ENCODE results near the gene ZBTB16.
A peak's percentile ranks its signal among the peaks of the same experiment; 100 is the strongest.

ZBTB16 gene

DNA sequence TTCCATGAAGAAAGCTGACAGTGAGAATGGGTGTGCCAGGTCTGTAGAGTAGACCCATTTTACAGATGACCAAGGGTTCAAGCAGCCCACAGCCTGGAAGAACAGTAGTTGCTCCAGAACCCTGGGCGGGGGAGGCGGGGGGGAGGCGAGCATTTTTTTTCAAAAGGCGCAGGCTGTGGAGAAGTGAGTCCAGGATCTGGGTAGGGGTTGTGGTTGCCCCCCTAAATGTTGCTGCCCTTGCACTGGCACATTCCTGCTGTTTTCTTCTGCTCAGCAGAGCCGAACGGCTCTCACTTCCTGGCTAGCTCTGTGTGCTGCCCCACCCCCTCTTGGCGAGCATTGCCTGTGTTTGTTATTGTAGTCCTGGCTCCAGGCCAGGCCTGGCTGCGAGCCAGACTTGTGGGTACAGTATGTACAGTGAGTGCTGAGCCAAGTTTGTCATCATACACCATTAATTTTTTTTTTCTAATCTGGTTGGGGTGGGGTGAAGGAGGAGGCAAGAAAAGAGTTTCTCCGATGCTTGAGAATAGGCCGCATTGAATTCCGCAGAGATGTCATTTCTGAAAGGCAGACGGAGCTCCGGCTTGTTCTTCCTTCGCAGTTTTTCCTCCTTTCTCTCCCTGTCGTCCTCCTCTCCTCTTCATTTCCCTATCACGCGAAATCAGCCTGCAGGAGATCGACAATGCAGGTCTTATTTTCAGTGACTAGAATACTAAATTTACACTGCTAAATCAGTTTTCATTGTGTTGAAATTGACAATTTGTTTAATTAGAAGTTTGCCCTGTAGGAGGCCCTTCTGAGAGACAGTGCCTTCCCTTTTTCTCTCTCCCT is 100.5 kb downstream of the ZBTB16 start (continued):
- TF ChIP-seq ZNF114 (tag by site-specific recombination; IDR thresholded peaks at IDR 0.05), result no peak
- TF ChIP-seq, protein P1, sequence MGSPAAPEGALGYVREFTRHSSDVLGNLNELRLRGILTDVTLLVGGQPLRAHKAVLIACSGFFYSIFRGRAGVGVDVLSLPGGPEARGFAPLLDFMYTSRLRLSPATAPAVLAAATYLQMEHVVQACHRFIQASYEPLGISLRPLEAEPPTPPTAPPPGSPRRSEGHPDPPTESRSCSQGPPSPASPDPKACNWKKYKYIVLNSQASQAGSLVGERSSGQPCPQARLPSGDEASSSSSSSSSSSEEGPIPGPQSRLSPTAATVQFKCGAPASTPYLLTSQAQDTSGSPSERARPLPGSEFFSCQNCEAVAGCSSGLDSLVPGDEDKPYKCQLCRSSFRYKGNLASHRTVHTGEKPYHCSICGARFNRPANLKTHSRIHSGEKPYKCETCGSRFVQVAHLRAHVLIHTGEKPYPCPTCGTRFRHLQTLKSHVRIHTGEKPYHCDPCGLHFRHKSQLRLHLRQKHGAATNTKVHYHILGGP (tag by site-specific recombination; IDR thresholded peaks at IDR 0.05), result peak; percentile 66; the same call in 1 of the 2 replicates
- TF ChIP-seq, protein P2, sequence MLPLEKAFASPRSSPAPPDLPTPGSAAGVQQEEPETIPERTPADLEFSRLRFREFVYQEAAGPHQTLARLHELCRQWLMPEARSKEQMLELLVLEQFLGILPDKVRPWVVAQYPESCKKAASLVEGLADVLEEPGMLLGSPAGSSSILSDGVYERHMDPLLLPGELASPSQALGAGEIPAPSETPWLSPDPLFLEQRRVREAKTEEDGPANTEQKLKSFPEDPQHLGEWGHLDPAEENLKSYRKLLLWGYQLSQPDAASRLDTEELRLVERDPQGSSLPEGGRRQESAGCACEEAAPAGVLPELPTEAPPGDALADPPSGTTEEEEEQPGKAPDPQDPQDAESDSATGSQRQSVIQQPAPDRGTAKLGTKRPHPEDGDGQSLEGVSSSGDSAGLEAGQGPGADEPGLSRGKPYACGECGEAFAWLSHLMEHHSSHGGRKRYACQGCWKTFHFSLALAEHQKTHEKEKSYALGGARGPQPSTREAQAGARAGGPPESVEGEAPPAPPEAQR (tag by site-specific recombination; IDR thresholded peaks at IDR 0.05), result 0 out of 2 replicates have a peak, but pooled peaks have one; percentile 47
- TF ChIP-seq ZNF248 (tag by site-specific recombination; IDR thresholded peaks at IDR 0.05), result 0 out of 2 replicates have a peak, but pooled peaks have one; percentile 61
- TF ChIP-seq ZNF658 (tag by site-specific recombination; IDR thresholded peaks at IDR 0.05), result no peak
- TF ChIP-seq ZNF10 (tag by site-specific recombination; IDR thresholded peaks at IDR 0.05), result peak; percentile 31; the same call in 1 of the 2 replicates
- TF ChIP-seq YY2 (tag by site-specific recombination; IDR thresholded peaks at IDR 0.05), result no peak
- 0 out of 2 replicates have a peak, but pooled peaks have one; percentile 54 for TF ChIP-seq ZNF423 (tag by site-specific recombination; IDR thresholded peaks at IDR 0.05)
- no peak for TF ChIP-seq ZSCAN23 (tag by site-specific recombination; IDR thresholded peaks at IDR 0.05)
- TF ChIP-seq ZNF48 (tag by site-specific recombination; IDR thresholded peaks at IDR 0.05), result no peak
- peak; percentile 73; the same call in 1 of the 2 replicates for TF ChIP-seq ZNF558 (tag by site-specific recombination; IDR thresholded peaks at IDR 0.05)
- TF ChIP-seq, protein P3, sequence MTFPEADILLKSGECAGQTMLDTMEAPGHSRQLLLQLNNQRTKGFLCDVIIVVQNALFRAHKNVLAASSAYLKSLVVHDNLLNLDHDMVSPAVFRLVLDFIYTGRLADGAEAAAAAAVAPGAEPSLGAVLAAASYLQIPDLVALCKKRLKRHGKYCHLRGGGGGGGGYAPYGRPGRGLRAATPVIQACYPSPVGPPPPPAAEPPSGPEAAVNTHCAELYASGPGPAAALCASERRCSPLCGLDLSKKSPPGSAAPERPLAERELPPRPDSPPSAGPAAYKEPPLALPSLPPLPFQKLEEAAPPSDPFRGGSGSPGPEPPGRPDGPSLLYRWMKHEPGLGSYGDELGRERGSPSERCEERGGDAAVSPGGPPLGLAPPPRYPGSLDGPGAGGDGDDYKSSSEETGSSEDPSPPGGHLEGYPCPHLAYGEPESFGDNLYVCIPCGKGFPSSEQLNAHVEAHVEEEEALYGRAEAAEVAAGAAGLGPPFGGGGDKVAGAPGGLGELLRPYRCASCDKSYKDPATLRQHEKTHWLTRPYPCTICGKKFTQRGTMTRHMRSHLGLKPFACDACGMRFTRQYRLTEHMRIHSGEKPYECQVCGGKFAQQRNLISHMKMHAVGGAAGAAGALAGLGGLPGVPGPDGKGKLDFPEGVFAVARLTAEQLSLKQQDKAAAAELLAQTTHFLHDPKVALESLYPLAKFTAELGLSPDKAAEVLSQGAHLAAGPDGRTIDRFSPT (tag by site-specific recombination; IDR thresholded peaks at IDR 0.05), result peak; percentile 85
- peak; percentile 88 for TF ChIP-seq ZBTB21 (tag by site-specific recombination; IDR thresholded peaks at IDR 0.05)
- TF ChIP-seq ZNF16 (tag by site-specific recombination; IDR thresholded peaks at IDR 0.05; ENCODE audit: low read depth), result no peak
- TF ChIP-seq ZEB2 (tag by site-specific recombination; IDR thresholded peaks at IDR 0.05), result peak; percentile 97
- no peak for TF ChIP-seq ZNF707 (tag by site-specific recombination; IDR thresholded peaks at IDR 0.05)
- TF ChIP-seq, protein P4, sequence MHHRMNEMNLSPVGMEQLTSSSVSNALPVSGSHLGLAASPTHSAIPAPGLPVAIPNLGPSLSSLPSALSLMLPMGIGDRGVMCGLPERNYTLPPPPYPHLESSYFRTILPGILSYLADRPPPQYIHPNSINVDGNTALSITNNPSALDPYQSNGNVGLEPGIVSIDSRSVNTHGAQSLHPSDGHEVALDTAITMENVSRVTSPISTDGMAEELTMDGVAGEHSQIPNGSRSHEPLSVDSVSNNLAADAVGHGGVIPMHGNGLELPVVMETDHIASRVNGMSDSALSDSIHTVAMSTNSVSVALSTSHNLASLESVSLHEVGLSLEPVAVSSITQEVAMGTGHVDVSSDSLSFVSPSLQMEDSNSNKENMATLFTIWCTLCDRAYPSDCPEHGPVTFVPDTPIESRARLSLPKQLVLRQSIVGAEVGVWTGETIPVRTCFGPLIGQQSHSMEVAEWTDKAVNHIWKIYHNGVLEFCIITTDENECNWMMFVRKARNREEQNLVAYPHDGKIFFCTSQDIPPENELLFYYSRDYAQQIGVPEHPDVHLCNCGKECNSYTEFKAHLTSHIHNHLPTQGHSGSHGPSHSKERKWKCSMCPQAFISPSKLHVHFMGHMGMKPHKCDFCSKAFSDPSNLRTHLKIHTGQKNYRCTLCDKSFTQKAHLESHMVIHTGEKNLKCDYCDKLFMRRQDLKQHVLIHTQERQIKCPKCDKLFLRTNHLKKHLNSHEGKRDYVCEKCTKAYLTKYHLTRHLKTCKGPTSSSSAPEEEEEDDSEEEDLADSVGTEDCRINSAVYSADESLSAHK (tag by site-specific recombination; IDR thresholded peaks at IDR 0.05), result peak; percentile 95
- TF ChIP-seq ZNF514 (tag by site-specific recombination; IDR thresholded peaks at IDR 0.05), result no peak
- TF ChIP-seq, protein P5, sequence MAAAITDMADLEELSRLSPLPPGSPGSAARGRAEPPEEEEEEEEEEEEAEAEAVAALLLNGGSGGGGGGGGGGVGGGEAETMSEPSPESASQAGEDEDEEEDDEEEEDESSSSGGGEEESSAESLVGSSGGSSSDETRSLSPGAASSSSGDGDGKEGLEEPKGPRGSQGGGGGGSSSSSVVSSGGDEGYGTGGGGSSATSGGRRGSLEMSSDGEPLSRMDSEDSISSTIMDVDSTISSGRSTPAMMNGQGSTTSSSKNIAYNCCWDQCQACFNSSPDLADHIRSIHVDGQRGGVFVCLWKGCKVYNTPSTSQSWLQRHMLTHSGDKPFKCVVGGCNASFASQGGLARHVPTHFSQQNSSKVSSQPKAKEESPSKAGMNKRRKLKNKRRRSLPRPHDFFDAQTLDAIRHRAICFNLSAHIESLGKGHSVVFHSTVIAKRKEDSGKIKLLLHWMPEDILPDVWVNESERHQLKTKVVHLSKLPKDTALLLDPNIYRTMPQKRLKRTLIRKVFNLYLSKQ (tag by site-specific recombination; IDR thresholded peaks at IDR 0.05; ENCODE audit: borderline replicate concordance), result no peak
- TF ChIP-seq ZNF701 (tag by site-specific recombination; IDR thresholded peaks at IDR 0.05), result no peak
- TF ChIP-seq, protein P6, sequence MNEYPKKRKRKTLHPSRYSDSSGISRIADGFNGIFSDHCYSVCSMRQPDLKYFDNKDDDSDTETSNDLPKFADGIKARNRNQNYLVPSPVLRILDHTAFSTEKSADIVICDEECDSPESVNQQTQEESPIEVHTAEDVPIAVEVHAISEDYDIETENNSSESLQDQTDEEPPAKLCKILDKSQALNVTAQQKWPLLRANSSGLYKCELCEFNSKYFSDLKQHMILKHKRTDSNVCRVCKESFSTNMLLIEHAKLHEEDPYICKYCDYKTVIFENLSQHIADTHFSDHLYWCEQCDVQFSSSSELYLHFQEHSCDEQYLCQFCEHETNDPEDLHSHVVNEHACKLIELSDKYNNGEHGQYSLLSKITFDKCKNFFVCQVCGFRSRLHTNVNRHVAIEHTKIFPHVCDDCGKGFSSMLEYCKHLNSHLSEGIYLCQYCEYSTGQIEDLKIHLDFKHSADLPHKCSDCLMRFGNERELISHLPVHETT (tag by site-specific recombination; IDR thresholded peaks at IDR 0.05), result peak; percentile 91
- TF ChIP-seq, protein P7, sequence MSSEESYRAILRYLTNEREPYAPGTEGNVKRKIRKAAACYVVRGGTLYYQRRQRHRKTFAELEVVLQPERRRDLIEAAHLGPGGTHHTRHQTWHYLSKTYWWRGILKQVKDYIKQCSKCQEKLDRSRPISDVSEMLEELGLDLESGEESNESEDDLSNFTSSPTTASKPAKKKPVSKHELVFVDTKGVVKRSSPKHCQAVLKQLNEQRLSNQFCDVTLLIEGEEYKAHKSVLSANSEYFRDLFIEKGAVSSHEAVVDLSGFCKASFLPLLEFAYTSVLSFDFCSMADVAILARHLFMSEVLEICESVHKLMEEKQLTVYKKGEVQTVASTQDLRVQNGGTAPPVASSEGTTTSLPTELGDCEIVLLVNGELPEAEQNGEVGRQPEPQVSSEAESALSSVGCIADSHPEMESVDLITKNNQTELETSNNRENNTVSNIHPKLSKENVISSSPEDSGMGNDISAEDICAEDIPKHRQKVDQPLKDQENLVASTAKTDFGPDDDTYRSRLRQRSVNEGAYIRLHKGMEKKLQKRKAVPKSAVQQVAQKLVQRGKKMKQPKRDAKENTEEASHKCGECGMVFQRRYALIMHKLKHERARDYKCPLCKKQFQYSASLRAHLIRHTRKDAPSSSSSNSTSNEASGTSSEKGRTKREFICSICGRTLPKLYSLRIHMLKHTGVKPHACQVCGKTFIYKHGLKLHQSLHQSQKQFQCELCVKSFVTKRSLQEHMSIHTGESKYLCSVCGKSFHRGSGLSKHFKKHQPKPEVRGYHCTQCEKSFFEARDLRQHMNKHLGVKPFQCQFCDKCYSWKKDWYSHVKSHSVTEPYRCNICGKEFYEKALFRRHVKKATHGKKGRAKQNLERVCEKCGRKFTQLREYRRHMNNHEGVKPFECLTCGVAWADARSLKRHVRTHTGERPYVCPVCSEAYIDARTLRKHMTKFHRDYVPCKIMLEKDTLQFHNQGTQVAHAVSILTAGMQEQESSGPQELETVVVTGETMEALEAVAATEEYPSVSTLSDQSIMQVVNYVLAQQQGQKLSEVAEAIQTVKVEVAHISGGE (tag by site-specific recombination; conservative IDR thresholded peaks at IDR 0.05; ENCODE audit: low read depth), result 0 out of 2 replicates have a peak, but pooled peaks have one; percentile 24
- TF ChIP-seq ZNF221 (tag by site-specific recombination; IDR thresholded peaks at IDR 0.05; ENCODE audit: borderline replicate concordance), result peak; percentile 96; the same call in 1 of the 2 replicates
- TF ChIP-seq IKZF3 (tag by site-specific recombination; IDR thresholded peaks at IDR 0.05), result peak; percentile 72
- no peak for TF ChIP-seq ZNF560 (tag by site-specific recombination; IDR thresholded peaks at IDR 0.05; ENCODE audit: borderline replicate concordance)

All from HEK293 (cell line).